HepG2 (cell line): Measurements from ENCODE around the gene NFYC.

Experiments
- NBN ChIP-seq: fragments of 450-650 bp; conservative IDR thresholded peaks from 2 replicates; pipeline ENCODE4 v1.6.1; 2017
- SP2 ChIP-seq: sonication (generic); formaldehyde crosslinking; IDR thresholded peaks from 2 replicates; pipeline ENCODE4 v1.5.1; 2020; ENCODE audit warnings: mild to moderate bottlenecking, missing genetic modification reagents
- SPEN ChIP-seq: sonication (generic); formaldehyde crosslinking; IDR thresholded peaks from 2 replicates; pipeline ENCODE4 v1.5.1; 2020; ENCODE audit warnings: low read depth, mild to moderate bottlenecking, missing genetic modification reagents
- SRF ChIP-seq: IDR thresholded peaks from 2 replicates; pipeline ENCODE4 v1.6.1; 2011; ENCODE audit warnings: mild to moderate bottlenecking, low read depth, low read length, moderate library complexity

DNA sequence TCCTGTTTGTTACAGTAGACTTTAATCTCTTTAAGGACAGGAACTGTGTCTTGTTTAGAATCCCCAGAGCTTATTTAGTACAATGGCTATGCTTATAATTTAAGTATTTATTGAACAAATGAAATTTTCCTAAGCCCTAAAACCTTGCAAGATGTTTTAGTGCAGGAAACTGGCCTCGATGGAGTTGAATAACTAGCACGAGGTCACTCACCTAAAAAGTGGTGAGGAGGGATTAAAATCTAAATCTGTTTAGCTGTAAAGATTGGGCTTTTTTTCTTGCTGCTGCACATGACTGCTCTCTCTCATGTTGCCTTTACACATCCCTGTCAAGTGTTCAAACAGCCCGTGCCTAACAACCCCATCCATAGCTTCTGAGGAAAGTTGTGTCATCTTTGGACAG, 10.2 kb downstream of the NFYC start:
- TF ChIP-seq SRF = no peak
- TF ChIP-seq SP2 (CRISPR knock-in tag) = no peak
- no peak for TF ChIP-seq SPEN (CRISPR knock-in tag)
- TF ChIP-seq NBN = no peak
